HS-5 (cell line): ENCODE data around the gene NT5C1B.

Experiments used
- DNase-seq: peaks from one replicate; pipeline ENCODE4 v3.0.0-alpha.2; 2012; ENCODE audit warnings: low read depth

Gene NT5C1B

GRCh38 chr2:18514526-18515461 is 74.6 kb downstream of the NT5C1B start:
- DNase-seq, result no peak
